ENCODE data around the gene TFPI.

Gene TFPI

GRCh38 chr2:187461294-187462261 is 92.7 kb downstream of the TFPI start:
- DNase-seq = no peak

GRCh38 chr2:187459256-187459655 is 95.0 kb downstream of the TFPI start:
- no peak for DNase-seq

GRCh38 chr2:187453078-187453641 is 101.1 kb downstream of the TFPI start:
- DNase-seq = no peak

- DNase-seq = no peak
Observed at GRCh38 chr2:187451510-187451909, 102.7 kb downstream of the TFPI start.

GRCh38 chr2:187447336-187447735 is 106.9 kb downstream of the TFPI start:
- DNase-seq = no peak

- no peak for DNase-seq
Observed at GRCh38 chr2:187446711-187447110, 107.5 kb downstream of the TFPI start.

- no peak for DNase-seq
Observed at GRCh38 chr2:187445051-187445450, 109.2 kb downstream of the TFPI start.

GRCh38 chr2:187442778-187443177 is 111.5 kb downstream of the TFPI start:
- no peak for DNase-seq

- DNase-seq = no peak
Observed at GRCh38 chr2:187442378-187442777, 111.9 kb downstream of the TFPI start.

- DNase-seq = no peak
Observed at GRCh38 chr2:187440101-187440675, 114.0 kb downstream of the TFPI start.

GRCh38 chr2:187438455-187438854 is 115.8 kb downstream of the TFPI start:
- DNase-seq = no peak

- DNase-seq = no peak
Observed at GRCh38 chr2:187435756-187436155, 118.5 kb downstream of the TFPI start.

- DNase-seq = no peak
Observed at GRCh38 chr2:187435078-187435477, 119.2 kb downstream of the TFPI start.

GRCh38 chr2:187434342-187434785 is 119.9 kb downstream of the TFPI start:
- DNase-seq = no peak

GRCh38 chr2:187431911-187432310 is 122.3 kb downstream of the TFPI start:
- no peak for DNase-seq

- no peak for DNase-seq
Observed at GRCh38 chr2:187429989-187430388, 124.2 kb downstream of the TFPI start.

- DNase-seq = no peak
Observed at GRCh38 chr2:187424146-187424545, 130.1 kb downstream of the TFPI start.

- DNase-seq = no peak
Observed at GRCh38 chr2:187422282-187422681, 132.0 kb downstream of the TFPI start.

- no peak for DNase-seq
Observed at GRCh38 chr2:187421519-187421918, 132.7 kb downstream of the TFPI start.

- DNase-seq = no peak
Observed at GRCh38 chr2:187419808-187420207, 134.4 kb downstream of the TFPI start.

GRCh38 chr2:187415449-187415848 is 138.8 kb downstream of the TFPI start:
- no peak for DNase-seq

Data from MV-4-11 (cell line).